Measurements from ENCODE around the gene TPSAB1.

GRCh38 chr16:1192384-1193073, 48.0 kb upstream of the TPSAB1 start:
- TF ChIP-seq CTCF (IDR thresholded peaks at IDR 0.05), result no peak
- no peak for TF ChIP-seq EP300 (IDR thresholded peaks at IDR 0.05)
